Gastrocnemius medialis (tissue), 4 donors: ENCODE data around the gene CLIP2.

Source experiments
- POLR2A ChIP-seq, 2 donors: fragments of 450-650 bp; IDR thresholded peaks; one replicate each; pipeline ENCODE4 v1.6.1; 2017; ENCODE audit warnings: antibody characterized with exemption in 2 of 2, mild to moderate bottlenecking in 2 of 2, moderate library complexity in 2 of 2
- TF ChIP-seq, protein P1 (sequence below), 5 experiments: fragments of 450-650 bp in 3 of 5; fragments of 200-600 bp in 2 of 5; sonication (generic) in 2 of 5; IDR thresholded peaks in 4 of 5; conservative IDR thresholded peaks in 1 of 5; 1 replicate in 4 of 5; 2 replicates in 1 of 5; pipeline ENCODE4 v1.5.1; 2016 to 2019; ENCODE audit warnings: antibody characterized with exemption in 5 of 5, mild to moderate bottlenecking in 3 of 5, moderate library complexity in 3 of 5

DNA sequence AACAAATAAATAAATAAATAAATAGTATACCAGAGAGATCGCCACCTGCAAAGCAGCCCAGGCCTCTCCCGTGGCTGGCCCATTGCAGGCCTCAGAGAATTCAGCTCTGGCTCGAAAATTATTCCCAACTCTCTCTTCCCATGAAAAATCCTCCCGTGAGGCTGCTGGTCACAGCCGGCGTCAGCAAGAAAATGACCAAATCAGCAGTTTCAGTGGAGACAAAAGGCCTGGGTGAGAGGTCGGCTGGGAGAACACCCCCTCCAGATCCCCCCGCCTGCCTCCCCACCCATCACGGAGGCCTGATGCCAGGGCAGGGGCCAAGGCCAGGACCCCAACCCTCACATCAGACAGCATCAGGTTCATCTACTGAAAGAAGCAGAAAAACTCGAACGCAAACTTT is 3.1 kb upstream of the CLIP2 start:
- TF ChIP-seq POLR2A (IDR thresholded peaks at IDR 0.05), result no peak
- TF ChIP-seq, protein P1, sequence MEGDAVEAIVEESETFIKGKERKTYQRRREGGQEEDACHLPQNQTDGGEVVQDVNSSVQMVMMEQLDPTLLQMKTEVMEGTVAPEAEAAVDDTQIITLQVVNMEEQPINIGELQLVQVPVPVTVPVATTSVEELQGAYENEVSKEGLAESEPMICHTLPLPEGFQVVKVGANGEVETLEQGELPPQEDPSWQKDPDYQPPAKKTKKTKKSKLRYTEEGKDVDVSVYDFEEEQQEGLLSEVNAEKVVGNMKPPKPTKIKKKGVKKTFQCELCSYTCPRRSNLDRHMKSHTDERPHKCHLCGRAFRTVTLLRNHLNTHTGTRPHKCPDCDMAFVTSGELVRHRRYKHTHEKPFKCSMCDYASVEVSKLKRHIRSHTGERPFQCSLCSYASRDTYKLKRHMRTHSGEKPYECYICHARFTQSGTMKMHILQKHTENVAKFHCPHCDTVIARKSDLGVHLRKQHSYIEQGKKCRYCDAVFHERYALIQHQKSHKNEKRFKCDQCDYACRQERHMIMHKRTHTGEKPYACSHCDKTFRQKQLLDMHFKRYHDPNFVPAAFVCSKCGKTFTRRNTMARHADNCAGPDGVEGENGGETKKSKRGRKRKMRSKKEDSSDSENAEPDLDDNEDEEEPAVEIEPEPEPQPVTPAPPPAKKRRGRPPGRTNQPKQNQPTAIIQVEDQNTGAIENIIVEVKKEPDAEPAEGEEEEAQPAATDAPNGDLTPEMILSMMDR (IDR thresholded peaks at IDR 0.05 in 4 of 5, conservative IDR thresholded peaks at IDR 0.05 in 1 of 5), result no peak
